Mucosa of descending colon (tissue), 3 donors: ENCODE results near the gene TTR. TPM values are rescaled to one million over a fixed set of nuclear protein-coding genes. Genes with fewer than 3 reads are reported as not detected.

ENCODE experiments used
- ATAC-seq: fragments of 200-7000 bp; cut with Tn5 transposase; one replicate; pipeline ENCODE4 v1.9.1; 2020; ENCODE audit warnings: mild to moderate bottlenecking, moderate library complexity
- DNase-seq, 3 donors: peaks; one replicate each; pipeline ENCODE4 v3.0.0-alpha.2; 2020
- H3K36me3 ChIP-seq: fragments of 200-600 bp; one replicate; pipeline ENCODE4 v1.8.0; 2021; ENCODE audit warnings: low read depth, mild to moderate bottlenecking
- H3K4me1 ChIP-seq: fragments of 200-600 bp; one replicate; pipeline ENCODE4 v1.8.0; 2021; ENCODE audit warnings: low read depth, mild to moderate bottlenecking
- H3K4me3 ChIP-seq: fragments of 200-600 bp; one replicate; pipeline ENCODE4 v1.8.0; 2021; ENCODE audit warnings: mild to moderate bottlenecking
- H3K9me3 ChIP-seq: fragments of 200-600 bp; one replicate; pipeline ENCODE4 v1.8.0; 2021; ENCODE audit warnings: mild to moderate bottlenecking
- intact Hi-C, 2 donors: fragments of 100-400 bp; cut with DNase I in 1 of 2; cut with micrococcal nuclease in 1 of 2; formaldehyde crosslinking; loops; one replicate each; pipeline versions ENCODE4 v1.11.0 to v1.11.1; 2022; cut with DNase I, micrococcal nuclease
- total RNA-seq, 3 donors: library from RNA; stranded (reverse); fragmentation: NEBNext Ultra II Directional in 2 of 3; extraction: Animal tissue kit (Norgen Biotek cat#: 25700) in 2 of 3; gene quantifications; one replicate each; pipeline versions ENCODE4 v1.2.1 to v1.2.4, GENCODE V29; 2021 to 2023
- TF ChIP-seq, protein P1 (sequence below): fragments of 200-600 bp; IDR thresholded peaks from one replicate; pipeline ENCODE4 v1.8.0; 2022; ENCODE audit warnings: antibody characterized with exemption, mild to moderate bottlenecking
- donor health status: DM: no; HTN: no; CAD: no; lungs with moderate emphysema.
- donor health status: DM: no; HTN: no; CAD: no.
- donor health status: DM: no; HTN: yes; CAD: no.

TTR gene
- total RNA-seq, 3 donors from 2014 or later = 0.51 to 2.1 TPM; not detected in 1

DNA sequence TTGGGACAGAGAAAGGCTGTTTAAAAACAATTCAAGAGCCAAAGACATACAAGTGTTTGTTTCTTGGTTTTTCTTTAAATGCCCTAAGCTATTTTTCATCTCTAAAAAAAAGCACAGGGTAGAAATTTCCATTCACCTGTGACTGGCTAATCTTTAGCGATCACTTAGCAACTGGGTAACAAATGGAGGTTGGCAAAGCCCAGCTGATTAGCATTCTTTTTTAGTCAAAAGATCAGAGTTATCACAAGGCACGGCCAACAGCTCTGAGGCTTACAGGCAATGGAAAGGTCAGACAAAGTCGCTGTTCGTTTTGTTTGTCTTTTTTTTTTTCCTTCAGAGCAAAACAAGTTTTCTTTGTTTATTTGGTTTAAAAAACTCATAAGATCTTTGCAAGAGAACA lies 29.0 kb upstream of the TTR start:
- Histone ChIP-seq H3K9me3 (no peaks in the 10 kb centered on the region), H3K36me3 (no peaks in the 10 kb centered on the region), H3K4me3 (no peak overlapping the region), H3K4me1 (peaks cover 13% of the 10 kb centered on the region)
- TF ChIP-seq, protein P1, sequence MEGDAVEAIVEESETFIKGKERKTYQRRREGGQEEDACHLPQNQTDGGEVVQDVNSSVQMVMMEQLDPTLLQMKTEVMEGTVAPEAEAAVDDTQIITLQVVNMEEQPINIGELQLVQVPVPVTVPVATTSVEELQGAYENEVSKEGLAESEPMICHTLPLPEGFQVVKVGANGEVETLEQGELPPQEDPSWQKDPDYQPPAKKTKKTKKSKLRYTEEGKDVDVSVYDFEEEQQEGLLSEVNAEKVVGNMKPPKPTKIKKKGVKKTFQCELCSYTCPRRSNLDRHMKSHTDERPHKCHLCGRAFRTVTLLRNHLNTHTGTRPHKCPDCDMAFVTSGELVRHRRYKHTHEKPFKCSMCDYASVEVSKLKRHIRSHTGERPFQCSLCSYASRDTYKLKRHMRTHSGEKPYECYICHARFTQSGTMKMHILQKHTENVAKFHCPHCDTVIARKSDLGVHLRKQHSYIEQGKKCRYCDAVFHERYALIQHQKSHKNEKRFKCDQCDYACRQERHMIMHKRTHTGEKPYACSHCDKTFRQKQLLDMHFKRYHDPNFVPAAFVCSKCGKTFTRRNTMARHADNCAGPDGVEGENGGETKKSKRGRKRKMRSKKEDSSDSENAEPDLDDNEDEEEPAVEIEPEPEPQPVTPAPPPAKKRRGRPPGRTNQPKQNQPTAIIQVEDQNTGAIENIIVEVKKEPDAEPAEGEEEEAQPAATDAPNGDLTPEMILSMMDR = no peak
- ATAC-seq (no peak), DNase-seq (no peak)
- intact Hi-C loops = no loop called here

DNA sequence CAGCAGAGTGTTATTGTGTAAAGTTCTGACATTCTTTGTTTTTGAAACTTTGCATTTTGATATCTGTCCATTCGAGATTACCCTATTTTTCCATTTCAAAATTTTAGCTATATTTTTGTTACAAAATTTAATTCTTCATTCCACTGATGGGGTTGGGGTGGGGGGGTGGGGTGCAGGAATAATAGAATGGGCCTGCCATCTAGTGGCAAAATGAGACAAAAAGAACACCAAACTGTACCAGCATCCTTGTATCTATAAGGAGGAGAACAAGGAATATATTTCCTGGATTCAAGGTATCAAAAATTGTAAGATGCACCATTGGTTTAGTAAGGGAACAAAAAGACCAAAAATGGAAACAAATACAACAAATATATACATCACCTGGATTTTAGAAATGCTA lies 27.9 kb upstream of the TTR start:
- no peak for DNase-seq
- Histone ChIP-seq H3K4me1 (peaks cover 13% of the 10 kb centered on the region), H3K36me3 (no peaks in the 10 kb centered on the region), H3K9me3 (no peaks in the 10 kb centered on the region), H3K4me3 (no peak overlapping the region)
- ATAC-seq = no peak
- intact Hi-C loops = no loop called here
- TF ChIP-seq, protein P1 = no peak

DNA sequence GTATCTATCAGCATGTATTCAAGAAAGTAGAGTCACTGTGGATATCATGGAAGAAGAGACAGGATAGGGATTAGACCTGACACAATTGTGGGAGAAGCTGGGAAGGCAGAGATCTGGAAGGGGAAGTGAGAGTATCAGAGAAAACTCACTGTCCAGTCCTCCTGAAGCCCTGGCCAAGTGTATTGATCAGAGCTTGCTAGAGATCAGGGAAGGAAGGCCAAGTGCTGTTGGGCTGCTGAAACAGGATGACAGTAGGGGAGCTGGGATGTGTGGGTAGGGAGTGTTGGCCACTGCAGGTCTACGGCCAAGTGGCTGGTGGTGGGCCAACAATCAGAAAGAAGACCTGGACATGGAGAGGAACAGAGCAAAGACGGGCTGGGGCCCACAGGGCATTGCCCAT lies 26.3 kb upstream of the TTR start:
- intact Hi-C loops = no loop called here
- Histone ChIP-seq H3K4me3 (no peak overlapping the region), H3K9me3 (no peaks in the 10 kb centered on the region), H3K36me3 (no peaks in the 10 kb centered on the region), H3K4me1 (peaks cover 13% of the 10 kb centered on the region)
- no peak for DNase-seq
- TF ChIP-seq, protein P1 = no peak
- ATAC-seq = no peak

DNA sequence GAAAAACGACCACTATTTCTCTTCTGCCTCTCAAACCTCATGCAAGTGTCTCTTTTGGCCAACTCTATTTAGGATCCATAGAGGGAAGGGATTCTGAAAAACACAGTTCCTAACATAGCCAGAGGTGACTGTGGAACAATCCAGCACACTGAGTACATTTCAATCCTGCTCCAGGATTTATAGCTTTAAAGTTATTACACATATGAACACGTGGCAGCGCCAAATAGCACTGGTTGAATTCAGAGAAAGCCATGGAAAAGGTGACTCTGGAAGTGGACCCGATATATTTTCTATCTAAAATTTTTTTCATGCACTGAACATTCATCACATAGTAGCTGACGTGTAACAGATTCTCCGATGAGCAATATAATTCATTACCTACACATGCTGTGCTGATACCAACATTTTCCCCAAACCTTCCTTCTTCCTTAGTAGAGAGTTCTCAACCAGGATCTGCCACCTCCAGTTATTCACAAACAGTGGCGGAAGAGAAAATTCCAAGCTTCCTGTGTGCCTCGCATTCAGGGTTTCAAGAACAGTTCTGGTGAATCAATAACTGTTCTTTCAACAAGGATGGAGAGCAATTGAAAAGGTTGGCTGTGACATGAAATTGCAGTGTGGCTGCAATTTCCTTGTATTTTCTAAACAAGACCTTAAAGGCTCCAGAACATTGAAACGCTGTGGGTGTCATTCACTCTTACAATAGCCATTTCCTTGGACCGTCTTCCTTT lies 25.7 kb upstream of the TTR start:
- TF ChIP-seq, protein P1 = no peak
- Histone ChIP-seq H3K4me3 (no peak overlapping the region), H3K36me3 (no peaks in the 10 kb centered on the region), H3K9me3 (no peaks in the 10 kb centered on the region), H3K4me1 (peaks cover 13% of the 10 kb centered on the region)
- DNase-seq (peak in 1 of 3 donors; percentile 42), ATAC-seq (peak; percentile 82)
- intact Hi-C loops = no loop called here

DNA sequence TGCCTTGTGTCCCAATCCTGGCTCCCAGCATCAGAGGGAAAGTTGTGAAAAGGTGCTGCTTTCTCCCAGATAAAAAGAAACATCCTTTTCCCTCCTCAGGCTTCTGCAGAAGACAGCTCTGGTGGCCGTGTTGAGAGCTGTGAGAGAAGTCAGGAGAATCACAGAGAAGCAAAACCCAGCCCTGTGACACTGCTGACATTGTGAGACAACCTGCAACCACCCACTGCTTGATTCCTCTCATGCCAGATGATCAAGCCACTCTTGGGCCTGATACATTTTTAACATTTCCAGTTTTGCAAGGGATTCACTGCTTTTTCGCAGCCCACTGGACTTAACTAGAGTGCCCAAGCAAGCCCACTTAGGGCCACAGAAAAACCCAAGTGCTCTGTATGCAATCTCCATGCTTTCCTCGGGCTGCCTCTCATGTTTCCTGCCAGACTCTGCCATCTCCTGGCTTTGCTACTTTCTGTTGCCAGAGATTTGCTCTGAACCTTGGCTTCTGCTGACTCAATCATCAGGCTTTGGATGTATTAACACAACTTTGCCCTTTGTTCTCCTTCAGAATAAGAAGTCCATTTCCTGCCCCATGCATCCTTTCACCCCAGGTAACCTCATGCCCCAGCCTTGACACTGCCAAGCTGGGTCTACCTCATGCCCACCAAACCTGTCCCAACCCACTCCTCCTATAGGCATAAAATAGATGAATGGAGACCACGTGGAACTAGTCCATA lies 24.9 kb upstream of the TTR start:
- Histone ChIP-seq H3K4me3 (no peak overlapping the region), H3K36me3 (no peaks in the 10 kb centered on the region), H3K4me1 (peaks cover 13% of the 10 kb centered on the region), H3K9me3 (no peaks in the 10 kb centered on the region)
- TF ChIP-seq, protein P1 = no peak
- intact Hi-C loops = no loop called here
- ATAC-seq (peak; percentile 63), DNase-seq (no peak)
